Osteocyte (in vitro differentiated cells): ENCODE data around the gene IL23R. TPM values are rescaled to one million over a fixed set of nuclear protein-coding genes. Genes with fewer than 3 reads are reported as not detected.

Source experiments
- DNase-seq: peaks from one replicate; pipeline ENCODE4 v3.0.0; 2021; ENCODE audit warnings: mixed read lengths; ENCODE audit not compliant: unreplicated experiment; ENCODE audit errors: extremely low spot score
- H3K27ac Mint-ChIP-seq: one replicate; pipeline ENCODE4 v1.8.0; 2021; ENCODE audit warnings: mild to moderate bottlenecking, mixed read lengths; ENCODE audit not compliant: unreplicated experiment
- H3K27me3 Mint-ChIP-seq: one replicate; pipeline ENCODE4 v1.8.0; 2021; ENCODE audit warnings: mixed read lengths; ENCODE audit not compliant: unreplicated experiment
- H3K36me3 Mint-ChIP-seq: one replicate; pipeline ENCODE4 v1.8.0; 2021; ENCODE audit warnings: mixed read lengths; ENCODE audit not compliant: unreplicated experiment
- H3K4me1 Mint-ChIP-seq: one replicate; pipeline ENCODE4 v1.8.0; 2021; ENCODE audit warnings: mixed read lengths; ENCODE audit not compliant: unreplicated experiment
- H3K4me3 Mint-ChIP-seq: one replicate; pipeline ENCODE4 v1.8.0; 2021; ENCODE audit warnings: mild to moderate bottlenecking, moderate library complexity, mixed read lengths; ENCODE audit not compliant: unreplicated experiment
- H3K9me3 Mint-ChIP-seq: one replicate; pipeline ENCODE4 v1.8.0; 2021; ENCODE audit warnings: mixed read lengths; ENCODE audit not compliant: unreplicated experiment
- total RNA-seq: library from RNA; stranded (reverse); gene quantifications from 2 replicates; pipeline ENCODE4 v1.2.1, GENCODE V29; 2021
- TF ChIP-seq, protein P1 (sequence below): fragments of 200-600 bp; sonication (generic); IDR thresholded peaks from 2 replicates; pipeline ENCODE4 v1.5.0; 2021; ENCODE audit warnings: antibody characterized with exemption, mild to moderate bottlenecking, moderate library complexity

IL23R gene
- total RNA-seq, 1 donor from 2014 or later = not detected

DNA sequence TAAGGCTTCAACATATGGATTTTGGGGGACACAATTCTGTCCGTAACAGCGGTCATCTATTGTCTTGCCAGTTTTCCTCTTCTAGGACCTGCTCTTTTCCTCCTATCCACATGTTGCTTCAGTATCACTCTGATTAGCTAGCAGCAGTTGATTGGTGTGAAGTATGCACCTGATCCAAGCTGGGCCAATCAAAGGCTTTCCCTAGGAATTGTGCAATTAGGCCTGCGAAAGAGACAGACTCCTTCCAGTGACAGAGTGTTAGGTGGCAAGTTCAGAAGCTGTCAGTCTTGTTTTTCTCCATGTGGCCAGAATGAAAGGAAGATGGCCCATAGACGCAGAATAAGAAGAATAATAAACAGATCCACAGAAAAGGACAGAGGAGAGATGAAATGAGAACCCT lies 107.3 kb downstream of the IL23R start:
- no peak for DNase-seq
- Mint-ChIP-seq H3K9me3 (no peaks in the 10 kb centered on the region), H3K36me3 (no peaks in the 10 kb centered on the region), H3K4me3 (no peak overlapping the region), H3K27me3 (peaks cover 11% of the 10 kb centered on the region), H3K4me1 (no peaks in the 10 kb centered on the region), H3K27ac (no peak overlapping the region)
- TF ChIP-seq, protein P1, sequence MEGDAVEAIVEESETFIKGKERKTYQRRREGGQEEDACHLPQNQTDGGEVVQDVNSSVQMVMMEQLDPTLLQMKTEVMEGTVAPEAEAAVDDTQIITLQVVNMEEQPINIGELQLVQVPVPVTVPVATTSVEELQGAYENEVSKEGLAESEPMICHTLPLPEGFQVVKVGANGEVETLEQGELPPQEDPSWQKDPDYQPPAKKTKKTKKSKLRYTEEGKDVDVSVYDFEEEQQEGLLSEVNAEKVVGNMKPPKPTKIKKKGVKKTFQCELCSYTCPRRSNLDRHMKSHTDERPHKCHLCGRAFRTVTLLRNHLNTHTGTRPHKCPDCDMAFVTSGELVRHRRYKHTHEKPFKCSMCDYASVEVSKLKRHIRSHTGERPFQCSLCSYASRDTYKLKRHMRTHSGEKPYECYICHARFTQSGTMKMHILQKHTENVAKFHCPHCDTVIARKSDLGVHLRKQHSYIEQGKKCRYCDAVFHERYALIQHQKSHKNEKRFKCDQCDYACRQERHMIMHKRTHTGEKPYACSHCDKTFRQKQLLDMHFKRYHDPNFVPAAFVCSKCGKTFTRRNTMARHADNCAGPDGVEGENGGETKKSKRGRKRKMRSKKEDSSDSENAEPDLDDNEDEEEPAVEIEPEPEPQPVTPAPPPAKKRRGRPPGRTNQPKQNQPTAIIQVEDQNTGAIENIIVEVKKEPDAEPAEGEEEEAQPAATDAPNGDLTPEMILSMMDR = no peak

DNA sequence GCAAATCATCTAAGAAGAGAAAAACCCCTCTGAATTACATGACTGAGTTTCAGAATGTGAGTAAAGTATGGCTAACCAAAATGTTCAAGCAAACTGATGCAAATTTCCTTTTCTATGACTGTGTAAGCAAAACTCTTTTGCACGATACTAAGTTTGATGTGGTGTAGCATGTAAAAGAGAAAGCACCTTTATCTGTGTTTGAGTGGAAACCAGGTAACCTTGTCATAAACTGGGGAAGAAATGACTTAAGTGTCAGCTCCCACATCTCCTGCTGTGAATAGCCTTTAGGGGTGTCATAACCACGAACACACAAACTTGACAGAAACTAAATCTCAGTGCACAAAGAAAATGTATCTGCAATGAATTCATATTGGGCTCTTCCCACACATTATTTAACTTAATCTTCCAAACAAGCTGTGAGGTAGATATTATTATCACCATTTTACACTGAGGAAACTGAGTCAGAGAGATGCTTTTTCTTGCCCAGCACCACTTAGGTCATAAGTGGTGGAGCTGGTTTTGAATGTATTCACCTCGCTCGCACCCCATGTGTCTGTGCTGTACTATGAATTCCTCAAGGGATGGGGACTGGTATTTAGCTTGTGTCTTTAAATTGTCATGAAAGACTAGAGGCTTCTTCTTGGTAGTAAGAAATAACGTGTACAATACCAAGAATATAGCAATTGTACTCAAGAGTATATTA lies 108.5 kb downstream of the IL23R start:
- Mint-ChIP-seq H3K4me1 (no peaks in the 10 kb centered on the region), H3K4me3 (no peak overlapping the region), H3K36me3 (no peaks in the 10 kb centered on the region), H3K27ac (no peak overlapping the region), H3K27me3 (peaks cover 9% of the 10 kb centered on the region), H3K9me3 (no peaks in the 10 kb centered on the region)
- TF ChIP-seq, protein P1 = no peak
- no peak for DNase-seq

DNA sequence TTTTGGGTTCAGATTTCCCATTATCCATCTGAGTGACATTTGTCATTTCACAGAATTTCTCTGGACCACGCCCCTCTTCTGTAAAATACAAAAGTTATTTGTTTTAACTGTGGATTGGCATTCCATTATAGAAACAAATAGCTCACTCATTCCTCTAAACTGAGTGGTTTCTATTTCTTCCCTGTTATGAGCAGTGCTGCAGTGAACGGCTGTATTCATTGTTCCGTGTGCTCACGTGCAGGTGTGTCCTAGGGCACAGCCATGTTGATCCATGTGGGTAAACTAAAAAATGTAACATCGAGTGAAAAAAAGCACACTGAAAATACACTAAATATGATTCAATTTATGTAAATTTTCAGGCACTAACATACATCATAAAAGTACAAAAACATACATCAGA lies 114.4 kb downstream of the IL23R start:
- no peaks in the 10 kb centered on the region for H3K9me3 Mint-ChIP-seq
- no peaks in the 10 kb centered on the region for H3K36me3 Mint-ChIP-seq
- TF ChIP-seq, protein P1 = no peak
- no peak overlapping the region for H3K4me3 Mint-ChIP-seq
- H3K27ac Mint-ChIP-seq = no peak overlapping the region
- no peak for DNase-seq
- H3K4me1 Mint-ChIP-seq = no peaks in the 10 kb centered on the region
- peaks cover 8% of the 10 kb centered on the region for H3K27me3 Mint-ChIP-seq

DNA sequence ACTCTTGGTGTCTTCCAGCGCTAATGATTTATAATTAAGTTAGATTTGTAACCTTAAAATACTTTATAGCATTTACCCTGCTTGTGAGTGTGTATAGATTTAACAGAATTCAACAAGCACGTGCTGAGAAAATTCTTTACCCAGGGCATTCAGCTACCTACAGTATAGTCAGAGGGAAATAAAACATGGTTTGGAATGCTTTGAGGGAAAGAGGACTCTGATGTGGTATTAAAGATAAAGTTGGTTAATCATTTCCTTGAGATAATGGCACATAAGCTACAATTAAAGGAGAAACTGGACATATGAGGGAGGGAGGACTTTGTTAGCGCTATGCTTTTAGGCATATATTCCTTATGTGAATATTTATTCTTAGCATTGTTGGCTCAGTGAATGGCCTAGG lies 115.0 kb downstream of the IL23R start:
- TF ChIP-seq, protein P1 = no peak
- H3K36me3 Mint-ChIP-seq = no peaks in the 10 kb centered on the region
- no peak for DNase-seq
- no peaks in the 10 kb centered on the region for H3K4me1 Mint-ChIP-seq
- H3K9me3 Mint-ChIP-seq = no peaks in the 10 kb centered on the region
- H3K27me3 Mint-ChIP-seq = peaks cover 8% of the 10 kb centered on the region
- H3K4me3 Mint-ChIP-seq = no peak overlapping the region
- no peak overlapping the region for H3K27ac Mint-ChIP-seq

DNA sequence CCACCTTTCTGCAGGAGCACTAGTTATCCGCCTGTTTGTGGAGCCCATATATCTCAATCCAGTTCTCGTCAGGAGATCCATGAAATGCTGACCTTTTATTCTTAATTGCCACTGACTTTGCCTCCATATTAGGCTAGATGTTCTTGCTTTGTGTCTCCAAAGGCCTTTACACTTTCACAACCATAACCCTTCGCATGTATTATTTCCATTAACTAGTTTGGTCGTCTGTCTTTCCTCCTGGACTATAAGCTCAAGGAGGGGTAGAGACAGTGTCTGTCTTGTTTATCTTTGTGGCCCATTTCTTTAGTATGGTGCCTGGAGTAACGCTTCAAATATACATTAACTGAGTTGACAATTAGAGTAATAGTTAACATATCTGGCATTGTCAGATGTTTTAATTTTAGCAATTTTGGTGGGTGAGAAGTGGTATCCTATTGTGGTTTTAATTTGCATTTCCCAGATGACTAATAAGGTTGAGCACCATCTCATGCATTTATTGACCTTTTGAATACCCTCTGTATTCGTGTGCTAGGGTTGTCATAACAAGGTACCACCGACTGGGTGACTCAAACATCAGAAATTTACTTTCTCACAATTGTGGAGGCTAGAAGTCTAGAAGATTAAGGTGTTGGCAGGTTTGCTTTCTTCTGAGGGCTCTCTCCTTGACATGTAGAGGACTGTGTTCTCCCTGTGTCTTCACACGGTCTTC lies 119.7 kb downstream of the IL23R start:
- H3K4me1 Mint-ChIP-seq = no peaks in the 10 kb centered on the region
- H3K27me3 Mint-ChIP-seq = peaks cover 5% of the 10 kb centered on the region
- no peak overlapping the region for H3K4me3 Mint-ChIP-seq
- H3K27ac Mint-ChIP-seq = no peak overlapping the region
- H3K36me3 Mint-ChIP-seq = no peaks in the 10 kb centered on the region
- no peak for DNase-seq
- H3K9me3 Mint-ChIP-seq = no peaks in the 10 kb centered on the region
- TF ChIP-seq, protein P1 = no peak
